Activated CD4-positive, alpha-beta T cell treated with anti-CD3 and anti-CD28 coated beads, Interleukin-2, amount 50 U/mL, for 4 hours (primary cell): ENCODE results near the gene RASSF5.
A peak's percentile ranks its signal among the peaks of the same experiment; 100 is the strongest.
"Not testable (repeated sequence)": the region's sequence is repeated elsewhere in the genome, so short reads cannot be mapped to it uniquely, and the experiment has no call there.

ENCODE experiments used
- DNase-seq, 2 experiments: peaks; one replicate each; pipeline ENCODE4 v3.0.0-alpha.2; 2020

The RASSF5 gene

DNA sequence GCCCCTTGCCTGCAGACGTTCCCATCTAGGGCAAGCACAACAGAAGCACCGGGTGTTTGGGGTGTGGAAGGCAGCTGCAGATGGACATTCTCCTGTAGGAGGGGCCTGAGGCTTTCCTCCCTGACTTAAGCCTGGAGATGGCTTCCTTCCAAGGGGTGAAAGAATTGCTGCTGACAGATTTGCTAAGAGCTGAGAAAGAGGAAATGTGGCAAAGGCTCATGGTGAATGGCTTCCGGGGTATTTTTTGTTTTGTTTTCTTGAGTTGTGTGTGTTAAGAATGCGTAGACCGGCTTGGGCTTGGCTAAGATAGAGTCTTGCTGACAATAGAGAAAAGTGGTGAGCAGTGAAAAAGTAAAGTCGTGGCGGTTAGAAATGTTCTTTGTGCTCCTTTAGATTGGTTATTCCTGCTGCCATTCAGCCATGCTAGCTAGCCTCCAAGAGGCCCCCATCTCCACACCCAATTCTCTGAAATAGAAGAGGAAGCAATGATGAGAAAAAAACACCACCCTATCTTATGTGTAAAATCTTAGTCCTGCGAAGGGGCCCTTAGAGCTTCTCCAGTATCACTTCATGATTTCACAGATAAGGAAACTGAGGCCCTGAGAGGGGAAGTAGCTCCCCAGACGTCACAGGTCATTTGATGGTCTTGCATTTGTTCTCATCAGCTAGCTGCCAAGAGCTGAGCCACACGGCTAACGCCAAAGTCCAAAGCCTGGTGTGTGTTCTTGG is 68.0 kb downstream of the RASSF5 start:
- DNase-seq: no peak

DNA sequence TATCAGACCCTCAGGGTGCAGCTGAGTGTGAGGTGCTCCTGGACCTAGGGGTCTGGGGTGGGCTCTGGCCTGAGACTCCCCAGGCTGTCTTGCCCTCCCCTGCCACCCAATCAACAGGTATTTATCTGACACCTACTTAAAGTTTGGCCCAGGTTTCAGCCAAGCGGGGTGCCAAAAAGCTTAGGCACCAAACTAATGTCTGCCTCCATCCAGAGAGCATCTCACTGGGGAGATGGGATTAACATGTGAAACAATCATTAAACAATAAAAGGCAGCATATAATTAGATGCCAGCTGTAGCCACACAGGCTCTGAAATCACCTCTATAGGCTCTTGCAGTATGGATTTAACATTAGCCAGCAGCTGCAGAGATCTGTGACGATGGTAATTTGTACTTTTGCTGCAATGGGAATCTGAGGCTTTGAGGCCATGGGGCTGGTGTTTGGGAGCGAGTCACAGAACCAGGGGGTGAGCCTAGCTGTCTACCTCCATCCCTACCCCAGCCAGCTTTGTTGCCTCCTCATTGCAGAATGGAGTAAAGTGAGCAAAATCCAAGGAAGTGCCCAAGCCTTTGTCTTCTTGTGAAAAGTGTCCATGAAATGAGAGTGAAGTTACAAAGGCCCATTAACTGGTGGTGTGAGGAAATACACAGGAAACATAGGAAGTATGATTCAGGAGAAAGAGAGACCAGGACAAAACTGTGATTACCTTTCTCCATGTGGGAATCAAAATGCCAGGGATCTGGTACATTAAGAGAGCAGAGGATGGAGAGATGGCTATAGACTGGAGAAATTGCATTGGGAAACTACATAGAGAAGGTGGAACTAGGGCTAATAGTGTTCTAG is 68.8 kb downstream of the RASSF5 start:
- DNase-seq: no peak

DNA sequence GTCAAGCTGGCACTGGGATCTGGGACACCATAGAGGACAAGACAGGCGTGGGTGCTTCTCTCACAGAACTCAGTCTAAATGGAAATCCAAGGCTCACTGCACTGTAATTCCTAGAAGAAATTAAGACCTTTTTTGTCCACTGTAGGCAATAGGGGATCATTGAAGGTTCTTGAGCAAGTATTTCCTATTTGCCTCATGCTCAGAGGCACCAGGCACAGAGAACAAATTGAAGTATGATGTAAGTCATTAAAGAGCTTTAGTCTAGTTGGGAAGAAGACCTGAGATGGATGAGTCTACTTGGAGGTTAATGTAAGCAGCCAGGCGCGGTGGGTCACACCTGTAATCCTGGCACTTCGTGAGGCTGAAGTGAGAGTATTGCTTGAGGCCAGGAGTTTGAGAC is 70.3 kb downstream of the RASSF5 start:
- no peak for DNase-seq

DNA sequence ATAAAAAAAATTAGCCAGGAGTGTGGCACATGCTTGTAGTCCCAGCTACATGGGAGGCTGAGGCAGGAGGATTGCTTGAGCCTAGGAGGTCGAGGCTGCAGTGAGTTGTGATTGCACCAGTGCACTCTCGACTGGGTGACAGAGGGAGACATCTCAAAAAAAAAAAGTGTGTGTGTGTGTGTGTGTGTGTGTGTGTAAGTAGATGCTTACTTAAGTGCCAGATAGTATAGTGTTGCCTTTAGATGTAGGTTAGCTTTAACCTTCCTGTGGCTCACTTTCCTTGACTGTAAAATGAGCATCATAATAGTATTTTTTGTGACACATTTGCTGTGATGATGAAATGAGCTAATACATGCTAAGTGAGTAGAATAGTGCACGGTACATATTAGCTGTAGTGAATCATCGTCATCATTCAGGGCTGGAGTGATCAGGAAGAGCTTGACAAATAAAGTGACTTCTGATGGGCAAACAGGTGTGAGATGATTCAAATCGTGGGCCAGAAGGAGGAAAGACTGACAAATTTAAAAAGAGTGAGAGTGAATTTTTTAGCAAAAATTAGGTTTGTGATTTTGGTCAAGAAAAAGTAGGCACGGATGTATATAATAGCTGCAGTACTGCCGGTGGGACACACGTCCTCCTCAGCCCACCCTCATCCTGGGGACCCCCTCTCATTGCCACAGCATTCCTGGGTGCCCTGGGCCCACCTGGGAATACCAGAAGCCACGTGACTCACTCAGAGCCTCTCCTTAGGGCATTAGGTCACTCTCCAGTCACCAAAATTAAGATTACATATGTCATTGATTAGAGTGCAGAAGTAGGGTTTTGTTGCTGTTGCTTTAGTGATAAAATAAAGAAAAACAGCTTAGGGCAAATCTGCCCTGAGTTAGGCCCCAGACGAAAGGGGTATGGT is 71.0 kb downstream of the RASSF5 start:
- DNase-seq: no peak

DNA sequence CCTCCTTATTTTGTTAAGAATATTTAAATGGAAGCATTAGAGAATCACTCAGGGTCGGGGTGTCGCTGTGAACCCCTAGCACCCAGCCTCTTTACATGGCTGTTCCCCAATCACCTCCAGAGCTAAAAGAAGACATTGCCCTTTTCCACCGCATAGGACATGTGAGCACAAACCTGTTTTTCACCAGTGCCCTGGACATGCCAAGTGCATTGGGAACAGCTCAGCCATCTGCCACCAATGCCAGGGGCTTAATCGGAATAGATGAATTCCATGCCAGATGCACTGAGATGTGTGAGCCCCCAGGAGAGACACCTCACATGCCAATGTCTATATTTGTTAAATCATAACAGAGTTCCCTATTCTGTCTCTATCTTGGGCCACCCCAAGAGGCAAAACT is 71.6 kb downstream of the RASSF5 start:
- no peak for DNase-seq

DNA sequence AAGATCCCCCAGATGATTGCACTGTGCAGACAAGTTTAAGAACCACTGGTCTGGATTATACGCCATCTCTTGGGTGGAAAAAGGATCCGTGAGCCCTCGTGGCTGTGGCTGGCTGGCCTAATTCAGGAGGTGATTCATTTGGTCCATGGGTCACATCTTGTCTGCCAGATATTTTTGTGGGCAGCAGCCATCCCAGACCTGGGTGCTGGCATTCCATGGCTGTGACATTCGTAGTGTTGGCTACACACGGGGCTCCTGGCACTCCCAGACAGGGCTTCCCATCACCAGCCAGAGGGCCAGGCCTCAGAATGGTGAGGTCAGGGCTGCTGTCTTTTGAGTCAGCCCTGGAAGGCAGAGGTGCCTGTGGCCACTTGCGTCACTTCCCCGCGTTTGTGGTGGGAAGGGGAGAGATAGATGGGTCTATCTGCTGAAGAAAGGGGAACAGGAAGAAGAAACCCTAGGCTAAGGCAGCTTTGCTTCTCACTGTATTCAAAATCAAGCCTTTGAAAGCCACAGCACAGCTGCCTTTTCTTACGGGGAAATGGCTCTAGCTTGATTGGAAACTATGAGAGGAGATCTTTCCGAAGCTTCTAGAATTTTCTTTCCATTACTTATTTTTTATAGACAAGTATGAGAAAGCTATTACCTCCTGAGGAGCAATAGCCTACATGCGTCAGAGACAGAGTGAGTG is 72.6 kb downstream of the RASSF5 start:
- peak; percentile 84 to 87 for DNase-seq

DNA sequence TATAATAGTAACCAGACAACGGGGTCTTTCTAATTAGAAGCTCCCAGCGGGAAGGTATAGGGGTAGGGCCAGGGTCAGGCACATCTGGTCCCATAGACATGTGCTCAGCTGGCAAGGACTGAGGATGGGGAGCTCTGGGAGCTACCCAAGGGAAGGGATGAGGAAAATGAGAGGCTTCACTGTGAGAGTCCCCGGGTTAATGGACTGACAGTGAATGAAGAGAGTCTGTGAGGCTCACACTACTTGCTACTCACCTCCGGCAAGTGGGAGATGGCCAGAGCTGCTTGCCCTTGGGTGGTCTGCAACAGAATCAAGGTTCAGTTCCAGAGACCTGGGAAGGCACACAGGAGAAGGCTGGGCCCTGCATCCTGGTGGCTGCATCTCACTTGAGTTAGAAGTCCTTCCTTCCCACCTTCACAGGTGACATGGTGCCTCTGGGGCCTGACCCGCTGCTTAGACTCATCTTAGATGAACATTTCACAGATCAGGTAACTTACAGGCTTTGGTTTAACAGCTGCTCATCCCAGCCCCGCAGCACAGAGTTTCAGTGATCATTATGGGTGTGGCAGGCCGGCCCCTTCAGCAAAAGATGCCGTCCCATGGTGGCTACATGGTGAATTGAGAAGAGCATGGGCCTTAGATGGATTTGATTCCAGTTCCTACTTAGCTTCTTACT is 73.2 kb downstream of the RASSF5 start:
- DNase-seq: peak in 1 of 2 experiments; percentile 26

DNA sequence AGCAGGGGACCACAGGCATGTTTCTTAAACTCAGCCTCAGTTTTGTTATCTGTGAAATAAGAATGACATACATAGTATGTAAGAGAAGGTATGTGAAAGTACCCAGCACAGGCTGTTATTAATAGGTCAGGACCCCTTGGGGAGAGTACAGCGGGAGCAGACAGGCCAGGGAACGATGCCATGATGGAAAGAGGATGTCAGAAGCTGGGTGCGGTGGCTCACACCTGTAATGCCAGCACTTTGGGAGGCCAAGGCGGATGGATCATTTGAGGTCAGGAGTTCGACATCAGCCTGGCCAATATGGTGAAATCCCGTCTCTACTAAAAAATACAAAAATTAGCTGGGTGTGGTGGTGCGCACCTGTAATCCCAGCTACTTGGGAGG is 73.8 kb downstream of the RASSF5 start:
- DNase-seq: not testable (repeated sequence)

DNA sequence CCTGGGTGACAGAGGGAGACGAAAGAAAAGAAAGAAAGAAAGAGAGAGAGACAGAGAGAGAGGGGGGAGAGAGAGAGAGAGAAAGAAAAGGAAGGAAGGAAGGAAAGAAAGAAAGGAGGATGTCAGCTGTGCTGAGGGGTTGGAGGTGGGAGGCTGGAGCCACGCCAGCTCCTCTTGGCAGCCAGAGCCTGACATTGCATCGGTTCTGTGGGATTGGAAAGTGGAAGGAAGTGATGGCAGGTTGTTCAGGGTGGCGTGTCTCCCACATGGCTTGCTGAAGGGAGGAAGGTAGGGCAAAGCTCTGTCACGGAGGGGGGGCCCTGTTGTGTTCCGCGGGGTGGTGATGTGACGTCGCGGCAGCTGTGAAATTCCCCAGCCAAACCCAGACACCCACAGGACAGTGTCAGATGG is 74.2 kb downstream of the RASSF5 start:
- peak; percentile 83 to 86 for DNase-seq

DNA sequence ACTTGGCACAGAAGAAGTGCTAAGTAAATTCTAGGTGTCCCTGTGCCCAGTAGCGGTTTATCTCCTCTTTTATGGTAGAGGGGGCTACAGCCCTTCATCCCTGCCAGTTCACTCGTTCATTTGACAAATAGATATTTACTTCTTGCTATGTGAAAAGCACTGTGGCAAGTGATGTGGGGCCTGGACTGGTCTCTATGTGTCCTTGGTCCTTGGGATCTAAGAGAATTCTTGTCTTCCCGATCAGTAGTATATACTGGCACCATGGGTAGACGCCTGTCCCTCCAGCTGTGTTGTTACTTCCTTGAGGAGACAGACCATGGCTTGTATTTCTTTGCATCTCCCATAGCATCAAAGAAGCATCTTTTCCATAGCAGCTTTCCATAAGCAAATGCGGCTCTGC is 75.2 kb downstream of the RASSF5 start:
- DNase-seq: no peak

DNA sequence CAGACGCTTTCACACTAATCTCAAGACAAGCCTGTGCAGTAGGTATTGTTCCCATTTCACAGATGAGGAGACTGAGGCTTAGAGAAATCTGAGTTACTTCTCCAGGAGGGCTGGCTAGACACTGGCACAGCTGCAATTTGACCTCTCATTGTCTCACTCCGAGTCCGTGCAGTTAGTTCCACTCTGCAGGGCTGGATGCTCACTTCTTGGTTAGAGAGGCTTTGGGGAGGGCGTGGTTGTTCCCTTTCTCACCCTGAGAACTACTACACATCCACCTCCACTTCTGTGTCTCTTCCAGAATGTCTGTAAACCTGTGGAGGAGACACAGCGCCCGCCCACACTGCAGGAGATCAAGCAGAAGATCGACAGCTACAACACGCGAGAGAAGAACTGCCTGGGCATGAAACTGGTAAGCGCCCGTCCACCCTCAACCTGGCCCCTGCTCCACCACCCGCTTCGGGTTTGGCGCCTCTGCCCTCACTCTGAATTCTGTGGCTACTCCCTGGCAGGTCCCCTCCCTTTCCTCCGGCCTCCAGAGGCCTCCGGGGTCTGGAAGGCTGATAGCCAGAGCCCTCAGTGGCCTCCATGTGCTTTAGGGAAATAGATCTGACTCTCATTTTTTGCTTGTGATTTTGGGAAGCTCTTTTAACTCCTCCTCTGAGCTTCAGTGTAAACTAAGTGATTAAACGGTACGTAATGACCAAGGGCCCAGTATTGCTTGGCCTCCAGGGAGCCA is 75.8 kb downstream of the RASSF5 start:
- peak; percentile 50 to 57 for DNase-seq

DNA sequence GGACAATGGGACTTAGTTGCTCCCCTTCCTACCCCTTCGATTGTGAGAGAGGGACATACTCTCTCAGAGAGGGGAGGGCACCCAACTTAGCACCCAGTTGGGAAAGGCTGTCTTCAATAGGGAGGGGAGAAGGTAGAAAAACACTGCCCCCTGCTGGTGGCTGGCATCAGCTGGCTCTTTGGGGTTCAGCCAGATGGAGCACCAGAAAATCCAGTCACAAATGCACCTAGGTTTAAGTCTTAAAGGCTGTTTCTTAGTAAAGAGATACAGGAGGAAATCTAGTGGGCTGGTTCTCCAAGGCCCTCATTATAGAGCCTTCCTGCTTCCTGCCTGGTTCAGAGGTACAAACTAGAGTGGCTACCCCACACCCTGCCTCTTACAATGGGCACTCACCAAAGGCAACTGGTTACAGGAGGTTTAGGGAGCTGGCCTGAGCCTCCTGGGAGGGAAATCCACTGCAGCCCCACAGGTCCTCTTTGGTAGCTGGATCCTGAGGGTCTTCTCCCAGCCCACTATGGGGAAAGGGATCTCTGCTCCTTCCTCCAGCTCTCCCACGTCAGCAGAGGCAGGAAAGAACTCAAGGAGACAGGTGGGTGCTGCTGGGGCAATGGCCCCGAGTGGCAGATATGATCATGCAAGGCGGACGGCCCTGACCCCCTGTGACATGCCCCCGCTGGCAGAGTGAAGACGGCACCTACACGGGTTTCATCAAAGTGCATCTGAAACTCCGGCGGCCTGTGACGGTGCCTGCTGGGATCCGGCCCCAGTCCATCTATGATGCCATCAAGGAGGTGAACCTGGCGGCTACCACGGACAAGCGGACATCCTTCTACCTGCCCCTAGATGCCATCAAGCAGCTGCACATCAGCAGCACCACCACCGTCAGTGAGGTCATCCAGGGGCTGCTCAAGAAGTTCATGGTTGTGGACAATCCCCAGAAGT is 76.6 kb downstream of the RASSF5 start:
- DNase-seq: peak; percentile 88

DNA sequence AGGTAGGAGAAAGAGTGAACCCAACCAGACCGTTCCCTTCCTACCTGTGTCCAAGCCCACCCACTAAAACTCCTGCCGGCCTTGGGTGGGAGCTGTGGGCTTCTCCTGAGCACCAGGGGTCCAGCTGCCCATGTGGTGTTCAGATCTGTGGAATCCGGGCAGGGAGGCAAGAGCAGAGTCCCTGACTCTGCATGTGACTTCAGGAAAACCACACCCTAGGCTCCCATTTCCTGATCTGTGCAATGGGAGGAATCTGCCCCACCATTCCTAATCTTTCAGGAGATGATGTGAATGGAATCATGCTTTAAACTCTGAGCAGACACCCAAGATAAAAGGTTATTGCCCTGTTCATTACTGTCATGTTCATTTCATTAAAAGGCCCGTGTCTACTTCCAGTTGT is 77.4 kb downstream of the RASSF5 start:
- DNase-seq: no peak

DNA sequence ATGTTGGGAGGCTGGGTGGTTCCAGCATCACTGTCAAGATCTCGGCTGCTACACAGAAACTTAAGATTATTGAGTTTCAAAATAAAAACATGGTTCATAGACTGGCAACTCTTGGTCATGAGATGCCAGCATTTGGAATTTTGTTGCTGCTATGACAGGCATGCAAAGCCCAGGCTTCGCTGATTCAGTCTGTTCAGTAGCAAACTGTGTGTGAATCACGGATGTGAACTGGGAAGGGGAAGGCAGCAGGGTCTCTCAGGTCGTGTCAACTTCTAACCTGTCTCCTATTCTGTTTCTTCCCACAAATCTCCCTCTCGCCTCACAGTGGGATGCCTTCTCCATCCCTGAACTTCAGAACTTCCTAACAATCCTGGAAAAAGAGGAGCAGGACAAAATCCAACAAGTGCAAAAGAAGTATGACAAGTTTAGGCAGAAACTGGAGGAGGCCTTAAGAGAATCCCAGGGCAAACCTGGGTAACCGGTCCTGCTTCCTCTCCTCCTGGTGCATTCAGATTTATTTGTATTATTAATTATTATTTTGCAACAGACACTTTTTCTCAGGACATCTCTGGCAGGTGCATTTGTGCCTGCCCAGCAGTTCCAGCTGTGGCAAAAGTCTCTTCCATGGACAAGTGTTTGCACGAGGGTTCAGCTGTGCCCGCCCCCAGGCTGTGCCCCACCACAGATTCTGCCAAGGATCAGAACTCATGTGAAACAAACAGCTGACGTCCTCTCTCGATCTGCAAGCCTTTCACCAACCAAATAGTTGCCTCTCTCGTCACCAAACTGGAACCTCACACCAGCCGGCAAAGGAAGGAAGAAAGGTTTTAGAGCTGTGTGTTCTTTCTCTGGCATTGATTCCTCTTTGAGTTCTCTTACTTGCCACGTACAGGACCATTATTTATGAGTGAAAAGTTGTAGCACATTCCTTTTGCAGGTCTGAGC is 79.4 kb downstream of the RASSF5 start:
- no peak for DNase-seq

DNA sequence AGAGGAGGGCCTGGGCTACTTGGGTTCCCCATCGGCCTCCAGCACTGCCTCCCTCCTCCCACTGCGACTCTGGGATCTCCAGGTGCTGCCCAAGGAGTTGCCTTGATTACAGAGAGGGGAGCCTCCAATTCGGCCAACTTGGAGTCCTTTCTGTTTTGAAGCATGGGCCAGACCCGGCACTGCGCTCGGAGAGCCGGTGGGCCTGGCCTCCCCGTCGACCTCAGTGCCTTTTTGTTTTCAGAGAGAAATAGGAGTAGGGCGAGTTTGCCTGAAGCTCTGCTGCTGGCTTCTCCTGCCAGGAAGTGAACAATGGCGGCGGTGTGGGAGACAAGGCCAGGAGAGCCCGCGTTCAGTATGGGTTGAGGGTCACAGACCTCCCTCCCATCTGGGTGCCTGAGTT is 80.6 kb downstream of the RASSF5 start:
- no peak for DNase-seq

DNA sequence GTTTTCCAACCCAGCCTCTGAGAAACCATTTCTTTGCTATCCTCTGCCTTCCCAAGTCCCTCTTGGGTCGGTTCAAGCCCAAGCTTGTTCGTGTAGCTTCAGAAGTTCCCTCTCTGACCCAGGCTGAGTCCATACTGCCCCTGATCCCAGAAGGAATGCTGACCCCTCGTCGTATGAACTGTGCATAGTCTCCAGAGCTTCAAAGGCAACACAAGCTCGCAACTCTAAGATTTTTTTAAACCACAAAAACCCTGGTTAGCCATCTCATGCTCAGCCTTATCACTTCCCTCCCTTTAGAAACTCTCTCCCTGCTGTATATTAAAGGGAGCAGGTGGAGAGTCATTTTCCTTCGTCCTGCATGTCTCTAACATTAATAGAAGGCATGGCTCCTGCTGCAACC is 81.2 kb downstream of the RASSF5 start:
- DNase-seq: no peak

DNA sequence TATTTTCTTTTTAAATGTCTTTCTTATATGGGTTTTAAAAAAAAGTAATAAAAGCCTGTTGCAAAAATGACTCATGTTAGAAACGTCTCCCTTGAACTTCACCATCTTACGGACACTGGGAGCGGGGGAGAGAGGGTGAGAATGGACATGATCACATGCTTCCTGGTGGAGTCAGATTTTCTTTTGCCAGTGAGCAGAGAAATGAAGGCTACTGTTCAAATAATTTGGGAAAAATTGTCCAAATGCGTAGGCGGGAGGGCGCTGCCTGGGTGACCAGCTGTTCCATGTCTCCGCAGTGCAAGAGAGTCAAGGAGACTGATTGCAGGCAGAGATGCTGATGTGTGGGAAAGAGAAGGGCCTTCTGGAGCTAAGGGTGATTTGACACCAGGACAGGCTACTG is 81.9 kb downstream of the RASSF5 start:
- no peak for DNase-seq

DNA sequence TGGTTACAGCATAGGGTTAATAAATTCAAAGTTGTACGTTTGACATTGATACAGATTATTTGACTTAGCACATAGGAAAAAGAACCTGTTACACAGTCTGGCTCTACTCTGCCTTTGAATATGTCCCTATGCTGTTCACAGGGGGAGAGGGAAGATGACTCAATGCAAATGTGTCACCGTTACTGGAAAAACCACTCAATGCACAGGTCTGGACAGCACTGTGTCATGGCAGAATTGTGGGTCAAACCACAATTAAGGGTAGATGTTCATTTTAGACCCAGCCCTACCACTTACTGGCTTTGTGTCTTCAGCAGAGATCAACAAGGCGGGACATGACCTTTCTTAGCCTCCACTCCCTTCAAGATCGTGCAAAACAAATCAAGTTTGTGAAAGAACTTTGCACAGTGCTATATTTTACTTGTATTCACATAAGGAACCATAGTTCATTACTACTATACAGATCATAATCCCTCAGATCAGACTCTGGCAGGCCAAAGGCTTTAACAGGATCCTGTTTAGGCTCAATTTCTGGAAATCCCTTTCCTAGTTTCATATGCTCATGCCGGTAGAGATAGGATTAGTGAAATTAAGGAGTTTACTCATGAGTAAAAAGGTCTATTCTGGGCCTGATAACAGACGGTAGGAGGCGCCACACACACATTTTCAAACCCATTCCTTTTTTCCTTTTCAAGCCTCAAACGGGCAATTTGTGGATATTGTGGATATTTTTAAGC is 82.9 kb downstream of the RASSF5 start:
- peak; percentile 55 to 63 for DNase-seq
